NCI-H460 (cell line): ENCODE results near the gene TRAPPC12. TPM values are rescaled to one million over a fixed set of nuclear protein-coding genes. Genes with fewer than 3 reads are reported as not detected.
"Not testable (repeated sequence)": the region's sequence is repeated elsewhere in the genome, so short reads cannot be mapped to it uniquely, and the experiment has no call there.

Source experiments
- DNase-seq: peaks from one replicate; pipeline ENCODE4 v3.0.0-alpha.2; 2016; ENCODE audit warnings: low read depth; ENCODE audit errors: extremely low read depth
- total RNA-seq: library from RNA; depleted of rRNA; stranded (reverse); fragments of >200 nt; shearing (Covaris generic); gene quantifications from 2 replicates; pipeline ENCODE4 v1.2.3, GENCODE V29; 2014

Gene TRAPPC12
- total RNA-seq, 1 experiment from 2014 or later, result 60.8 TPM

- DNase-seq, result no peak
Observed at GRCh38 chr2:3430740-3431490, 51.4 kb downstream of the TRAPPC12 start.

GRCh38 chr2:3432067-3432466, 52.6 kb downstream of the TRAPPC12 start:
- DNase-seq, result no peak

GRCh38 chr2:3432693-3433338, 53.3 kb downstream of the TRAPPC12 start:
- DNase-seq, result no peak

- DNase-seq, result no peak
Observed at GRCh38 chr2:3433339-3433699, 53.8 kb downstream of the TRAPPC12 start.

- DNase-seq, result no peak
Observed at GRCh38 chr2:3433776-3434400, 54.4 kb downstream of the TRAPPC12 start.

GRCh38 chr2:3434654-3435053, 55.2 kb downstream of the TRAPPC12 start:
- no peak for DNase-seq

GRCh38 chr2:3435445-3435844, 56.0 kb downstream of the TRAPPC12 start:
- DNase-seq, result no peak

GRCh38 chr2:3440477-3440876, 61.0 kb downstream of the TRAPPC12 start:
- DNase-seq, result no peak

GRCh38 chr2:3441465-3441864, 62.0 kb downstream of the TRAPPC12 start:
- DNase-seq, result no peak

- no peak for DNase-seq
Observed at GRCh38 chr2:3442185-3442584, 62.7 kb downstream of the TRAPPC12 start.

GRCh38 chr2:3443083-3443482, 63.6 kb downstream of the TRAPPC12 start:
- DNase-seq, result no peak

GRCh38 chr2:3443506-3444084, 64.1 kb downstream of the TRAPPC12 start:
- no peak for DNase-seq

- DNase-seq, result no peak
Observed at GRCh38 chr2:3445891-3446290, 66.4 kb downstream of the TRAPPC12 start.

GRCh38 chr2:3446381-3446780, 66.9 kb downstream of the TRAPPC12 start:
- no peak for DNase-seq

- DNase-seq, result not testable (repeated sequence)
Observed at GRCh38 chr2:3447186-3447585, 67.7 kb downstream of the TRAPPC12 start.

- DNase-seq, result no peak
Observed at GRCh38 chr2:3447789-3448317, 68.4 kb downstream of the TRAPPC12 start.

GRCh38 chr2:3448441-3448911, 69.0 kb downstream of the TRAPPC12 start:
- not testable (repeated sequence) for DNase-seq

- no peak for DNase-seq
Observed at GRCh38 chr2:3449086-3449485, 69.6 kb downstream of the TRAPPC12 start.

GRCh38 chr2:3449936-3450335, 70.4 kb downstream of the TRAPPC12 start:
- no peak for DNase-seq

- DNase-seq, result no peak
Observed at GRCh38 chr2:3450385-3451010, 71.0 kb downstream of the TRAPPC12 start.

GRCh38 chr2:3451169-3451568, 71.7 kb downstream of the TRAPPC12 start:
- DNase-seq, result no peak
